ENCODE data around the gene CLSTN1.
"Not testable (repeated sequence)": the region's sequence is repeated elsewhere in the genome, so short reads cannot be mapped to it uniquely, and the experiment has no call there.

The CLSTN1 gene

GRCh38 chr1:9825093-9826074 lies 1.6 kb upstream of the CLSTN1 start:
- DNase-seq: peak; percentile 84

- DNase-seq: no peak
These were observed 931 bp upstream of the CLSTN1 start for GRCh38 chr1:9824702-9825089.

- DNase-seq: no peak
These were observed 147 bp downstream of the CLSTN1 start for GRCh38 chr1:9823693-9823942.

- no peak for DNase-seq
These were observed 670 bp downstream of the CLSTN1 start for GRCh38 chr1:9822897-9823692.

- no peak for DNase-seq
These were observed 1.3 kb downstream of the CLSTN1 start for GRCh38 chr1:9822490-9822889.

- DNase-seq: no peak
These were observed 2.1 kb downstream of the CLSTN1 start for GRCh38 chr1:9821710-9822109.

GRCh38 chr1:9820521-9820920 lies 3.2 kb downstream of the CLSTN1 start:
- no peak for DNase-seq

GRCh38 chr1:9817734-9818133 lies 6.0 kb downstream of the CLSTN1 start:
- DNase-seq: no peak

- DNase-seq: no peak
These were observed 7.6 kb downstream of the CLSTN1 start for GRCh38 chr1:9816199-9816598.

- no peak for DNase-seq
These were observed 8.6 kb downstream of the CLSTN1 start for GRCh38 chr1:9815150-9815549.

GRCh38 chr1:9814619-9815018 lies 9.1 kb downstream of the CLSTN1 start:
- DNase-seq: no peak

GRCh38 chr1:9811239-9811966 lies 12.4 kb downstream of the CLSTN1 start:
- DNase-seq: no peak

- no peak for DNase-seq
These were observed 14.7 kb downstream of the CLSTN1 start for GRCh38 chr1:9809100-9809510.

- DNase-seq: no peak
These were observed 15.3 kb downstream of the CLSTN1 start for GRCh38 chr1:9808459-9808858.

- DNase-seq: no peak
These were observed 16.2 kb downstream of the CLSTN1 start for GRCh38 chr1:9807541-9807940.

- not testable (repeated sequence) for DNase-seq
These were observed 17.8 kb downstream of the CLSTN1 start for GRCh38 chr1:9805972-9806371.

GRCh38 chr1:9805006-9805508 lies 18.7 kb downstream of the CLSTN1 start:
- no peak for DNase-seq

- DNase-seq: not testable (repeated sequence)
These were observed 20.5 kb downstream of the CLSTN1 start for GRCh38 chr1:9803003-9803918.

GRCh38 chr1:9801909-9802308 lies 21.9 kb downstream of the CLSTN1 start:
- no peak for DNase-seq

GRCh38 chr1:9798236-9799130 lies 25.3 kb downstream of the CLSTN1 start:
- peak; percentile 35 for DNase-seq

- no peak for DNase-seq
These were observed 26.7 kb downstream of the CLSTN1 start for GRCh38 chr1:9797049-9797448.

Measured in NCI-H446 treated with DMSO at 0.1 percent for 48 hours (cell line).